IPS-20b (cell line): ENCODE data around the gene CTSL.

Experiments
- H3K27ac ChIP-seq: one replicate; pipeline ENCODE4 v1.5.1; 2013; ENCODE audit warnings: low read length
- H3K27me3 ChIP-seq: 2 replicates; pipeline ENCODE4 v1.6.1; 2013; ENCODE audit warnings: mild to moderate bottlenecking, low read length, inconsistent platforms; ENCODE audit not compliant: insufficient read depth
- H3K36me3 ChIP-seq: 2 replicates; pipeline ENCODE4 v1.6.1; 2013; ENCODE audit warnings: low read depth, mild to moderate bottlenecking, inconsistent platforms, low read length, moderate library complexity; ENCODE audit not compliant: insufficient read depth
- H3K4me1 ChIP-seq: 2 replicates; pipeline ENCODE4 v1.6.1; 2013; ENCODE audit warnings: mild to moderate bottlenecking, control low read depth, inconsistent platforms, low read length, moderate library complexity; ENCODE audit not compliant: insufficient read depth
- H3K4me3 ChIP-seq: 2 replicates; pipeline ENCODE4 v1.5.1; 2013; ENCODE audit warnings: mild to moderate bottlenecking, low read length, inconsistent platforms
- H3K9ac ChIP-seq: 2 replicates; pipeline ENCODE4 v1.6.1; 2013; ENCODE audit warnings: low read depth, mild to moderate bottlenecking, inconsistent platforms, low read length, moderate library complexity
- H3K9me3 ChIP-seq: 2 replicates; pipeline ENCODE4 v1.6.1; 2013; ENCODE audit warnings: mild to moderate bottlenecking, low read depth, low read length, inconsistent platforms; ENCODE audit not compliant: insufficient read depth

The CTSL gene

GRCh38 chr9:87770616-87771315 lies 44.8 kb downstream of the CTSL start:
- no peak overlapping the region for H3K4me3 ChIP-seq
- no peaks in the 10 kb centered on the region for H3K9me3 ChIP-seq
- no peak overlapping the region for H3K27ac ChIP-seq
- H3K9ac ChIP-seq, result no peak overlapping the region
- H3K27me3 ChIP-seq, result no peaks in the 10 kb centered on the region
- no peaks in the 10 kb centered on the region for H3K36me3 ChIP-seq
- peaks cover 13% of the 10 kb centered on the region; the same call in 1 of the 2 replicates for H3K4me1 ChIP-seq

- Histone ChIP-seq H3K27me3 (no peaks in the 10 kb centered on the region), H3K27ac (no peak overlapping the region), H3K4me3 (no peak overlapping the region), H3K4me1 (peaks cover 13% of the 10 kb centered on the region; the same call in 1 of the 2 replicates), H3K9ac (no peak overlapping the region), H3K36me3 (no peaks in the 10 kb centered on the region), H3K9me3 (no peaks in the 10 kb centered on the region)
These were observed 45.5 kb downstream of the CTSL start for GRCh38 chr9:87771316-87772006.

GRCh38 chr9:87776481-87777379 lies 50.8 kb downstream of the CTSL start:
- Histone ChIP-seq H3K9ac (no peak overlapping the region), H3K4me1 (0 out of 2 replicates have a peak, but pooled peaks cover 5% of the 10 kb centered on the region)

GRCh38 chr9:87778996-87779395 lies 53.1 kb downstream of the CTSL start:
- Histone ChIP-seq H3K27ac (no peak overlapping the region), H3K4me3 (no peak overlapping the region)

More at GRCh38 chr9:87776481-87777379, 50.8 kb downstream of the CTSL start:
- no peak overlapping the region for H3K4me3 ChIP-seq
- H3K27me3 ChIP-seq, result no peaks in the 10 kb centered on the region
- H3K36me3 ChIP-seq, result no peaks in the 10 kb centered on the region
- H3K9me3 ChIP-seq, result peaks cover 7% of the 10 kb centered on the region; the same call in 1 of the 2 replicates
- no peak overlapping the region for H3K27ac ChIP-seq

More at GRCh38 chr9:87778996-87779395, 53.1 kb downstream of the CTSL start:
- Histone ChIP-seq H3K27me3 (no peaks in the 10 kb centered on the region), H3K9me3 (peaks cover 7% of the 10 kb centered on the region; the same call in 1 of the 2 replicates), H3K36me3 (no peaks in the 10 kb centered on the region), H3K4me1 (no peaks in the 10 kb centered on the region), H3K9ac (no peak overlapping the region)
